Testis (tissue), 3 donors: ENCODE results near the gene NRXN3. TPM values are rescaled to one million over a fixed set of nuclear protein-coding genes. Genes with fewer than 3 reads are reported as not detected.

Source experiments
- DNase-seq: peaks from one replicate; pipeline ENCODE4 v3.0.0-alpha.2; 2019
- H3K27ac ChIP-seq, 2 donors: fragments of 200-600 bp; sonication (generic); one replicate each; pipeline ENCODE4 v1.5.1; 2019
- H3K27me3 ChIP-seq: fragments of 200-600 bp; sonication (generic); one replicate; pipeline ENCODE4 v1.5.1; 2019
- H3K36me3 ChIP-seq: fragments of 200-600 bp; sonication (generic); one replicate; pipeline ENCODE4 v1.5.1; 2017; ENCODE audit warnings: low read depth; ENCODE audit errors: missing control alignments
- H3K4me1 ChIP-seq: fragments of 200-600 bp; sonication (generic); one replicate; pipeline ENCODE4 v1.5.1; 2019
- H3K4me3 ChIP-seq, 2 donors: fragments of 200-600 bp; sonication (generic); one replicate each; pipeline ENCODE4 v1.5.1; 2017 to 2019
- H3K9me3 ChIP-seq: fragments of 200-600 bp; sonication (generic); one replicate; pipeline ENCODE4 v1.5.1; 2017
- POLR2A ChIP-seq: fragments of 450-650 bp; IDR thresholded peaks from one replicate; pipeline ENCODE4 v1.6.1; 2017; ENCODE audit warnings: antibody characterized with exemption, mild to moderate bottlenecking, moderate library complexity
- WGBS, 2 donors: methylation state at CpG; one replicate each; pipeline ENCODE4 v1.1.5; 2018; 5-methylcytosine and 5-hydroxymethylcytosine counted together
- intact Hi-C: fragments of 100-400 bp; cut with DNase I; formaldehyde crosslinking; loops from one replicate; pipeline ENCODE4 v1.15.1; 2023; ENCODE audit warnings: low total_unique reads
- polyA plus RNA-seq: library from polyadenylated mRNA; stranded (reverse); fragments of 350-450 nt; fragmentation: Illumina TruSeq; extraction: RNeasy Lipid Tissue Mini Kit (QIAGEN cat#74804); gene quantifications from one replicate; pipeline ENCODE4 v1.2.3, GENCODE V29; 2014; ENCODE audit warnings: low read depth, low replicate concordance; ENCODE audit not compliant: insufficient read depth
- total RNA-seq, 2 donors: library from RNA; depleted of rRNA; stranded (reverse); fragments of >200 nt; gene quantifications; one replicate each; pipeline ENCODE4 v1.2.3, GENCODE V29; 2016
- TF ChIP-seq, protein P1 (sequence below), 3 experiments: fragments of 450-650 bp in 2 of 3; fragments of 200-600 bp in 1 of 3; sonication (generic) in 1 of 3; IDR thresholded peaks; one replicate each; pipeline ENCODE4 v1.5.1; 2016 to 2019; ENCODE audit warnings: antibody characterized with exemption in 3 of 3, mild to moderate bottlenecking in 2 of 3, moderate library complexity in 1 of 3

Gene NRXN3
- total and polyA plus RNA-seq, 3 donors from 2014 or later = 3.5 to 8.0 (median 3.9) TPM

DNA sequence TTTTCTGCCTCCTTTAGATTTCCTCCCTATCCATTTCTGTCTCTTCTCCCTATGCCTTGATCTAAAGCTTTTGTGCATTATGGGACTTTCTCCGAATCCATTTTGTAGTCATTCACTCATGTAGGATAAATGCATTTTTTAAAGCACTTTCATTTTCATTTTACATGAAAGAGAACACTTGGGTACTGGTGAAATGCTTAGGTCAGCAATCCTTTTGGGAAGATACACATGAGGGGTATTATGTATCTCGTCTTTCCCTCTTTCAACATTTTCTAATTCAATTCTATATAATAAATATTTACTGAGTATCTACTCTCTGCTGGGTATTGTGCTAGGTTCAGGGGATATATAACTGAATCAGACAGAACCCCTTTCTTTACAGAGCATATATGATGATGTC, 577.6 kb downstream of the NRXN3 start:
- Histone ChIP-seq H3K9me3 (no peaks in the 10 kb centered on the region), H3K36me3 (no peaks in the 10 kb centered on the region), H3K27ac (no peak overlapping the region), H3K4me3 (no peak overlapping the region), H3K4me1 (no peaks in the 10 kb centered on the region), H3K27me3 (no peaks in the 10 kb centered on the region)
- DNase-seq = no peak
- TF ChIP-seq, protein P1, sequence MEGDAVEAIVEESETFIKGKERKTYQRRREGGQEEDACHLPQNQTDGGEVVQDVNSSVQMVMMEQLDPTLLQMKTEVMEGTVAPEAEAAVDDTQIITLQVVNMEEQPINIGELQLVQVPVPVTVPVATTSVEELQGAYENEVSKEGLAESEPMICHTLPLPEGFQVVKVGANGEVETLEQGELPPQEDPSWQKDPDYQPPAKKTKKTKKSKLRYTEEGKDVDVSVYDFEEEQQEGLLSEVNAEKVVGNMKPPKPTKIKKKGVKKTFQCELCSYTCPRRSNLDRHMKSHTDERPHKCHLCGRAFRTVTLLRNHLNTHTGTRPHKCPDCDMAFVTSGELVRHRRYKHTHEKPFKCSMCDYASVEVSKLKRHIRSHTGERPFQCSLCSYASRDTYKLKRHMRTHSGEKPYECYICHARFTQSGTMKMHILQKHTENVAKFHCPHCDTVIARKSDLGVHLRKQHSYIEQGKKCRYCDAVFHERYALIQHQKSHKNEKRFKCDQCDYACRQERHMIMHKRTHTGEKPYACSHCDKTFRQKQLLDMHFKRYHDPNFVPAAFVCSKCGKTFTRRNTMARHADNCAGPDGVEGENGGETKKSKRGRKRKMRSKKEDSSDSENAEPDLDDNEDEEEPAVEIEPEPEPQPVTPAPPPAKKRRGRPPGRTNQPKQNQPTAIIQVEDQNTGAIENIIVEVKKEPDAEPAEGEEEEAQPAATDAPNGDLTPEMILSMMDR (IDR thresholded peaks at IDR 0.05) = no peak
- TF ChIP-seq POLR2A = no peak
- intact Hi-C loops = no loop called here
- 86 to 88% methylated on average over 2 of the region's 2 CpGs for WGBS, 2 donors

DNA sequence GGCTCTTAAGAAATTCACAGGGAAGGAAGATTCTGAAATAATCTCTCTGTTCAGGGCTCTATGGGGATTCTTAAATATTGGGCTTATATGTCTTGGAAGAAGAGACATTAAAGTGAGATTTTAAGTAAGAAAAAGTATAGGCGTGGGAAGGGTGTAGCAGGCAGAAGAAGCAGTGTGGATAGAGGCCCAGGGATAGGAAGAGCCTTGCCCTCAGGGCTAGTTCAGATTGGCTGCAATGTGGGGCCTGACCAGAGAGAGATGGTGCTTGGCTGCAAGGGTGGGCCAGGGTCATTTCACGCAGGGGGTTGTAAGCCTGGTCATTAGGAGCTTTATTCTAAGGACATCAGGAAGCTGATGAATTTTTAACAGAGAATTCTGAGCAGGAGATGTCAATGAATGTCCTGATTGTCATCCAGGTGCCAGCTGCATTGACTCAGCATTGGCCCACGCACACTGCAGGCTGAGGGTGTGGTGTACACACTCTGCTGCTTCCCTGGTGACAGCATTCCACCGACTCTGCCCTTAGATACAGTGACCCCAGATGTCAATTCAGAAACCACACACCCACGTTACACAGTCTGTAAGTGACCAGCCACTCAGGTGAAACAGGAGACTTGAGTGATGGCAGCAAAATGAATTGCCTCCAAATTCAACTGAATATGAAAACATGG, 582.5 kb downstream of the NRXN3 start:
- no peaks in the 10 kb centered on the region for H3K27me3 ChIP-seq
- WGBS, 2 donors = 85 to 87% methylated on average over 5 of the region's 5 CpGs
- no peaks in the 10 kb centered on the region for H3K36me3 ChIP-seq
- intact Hi-C loops = no loop called here
- H3K9me3 ChIP-seq = no peaks in the 10 kb centered on the region
- H3K27ac ChIP-seq = no peak overlapping the region
- no peak overlapping the region for H3K4me3 ChIP-seq
- H3K4me1 ChIP-seq = no peaks in the 10 kb centered on the region
- no peak for TF ChIP-seq POLR2A
- TF ChIP-seq, protein P1 (IDR thresholded peaks at IDR 0.05) = no peak
- DNase-seq = no peak

DNA sequence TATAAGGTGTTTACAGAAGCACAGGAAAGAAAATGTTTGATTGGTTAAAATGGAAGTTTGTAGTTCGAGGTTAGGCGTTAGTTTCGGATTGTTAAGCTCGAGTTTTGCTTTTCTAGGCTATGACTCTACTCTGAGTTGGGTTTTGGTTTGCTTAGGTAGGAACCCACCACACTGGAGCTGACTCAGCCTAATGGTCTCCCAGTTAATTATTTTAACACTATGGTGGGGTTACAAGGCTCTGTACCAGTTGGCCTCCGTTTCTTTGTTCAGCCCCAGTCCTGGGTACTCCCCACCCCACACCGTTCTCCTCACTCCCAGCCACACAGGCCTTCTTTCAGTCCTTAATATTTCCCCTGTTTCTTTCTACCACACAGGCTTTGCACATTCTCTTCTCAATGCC, 583.9 kb downstream of the NRXN3 start:
- 86 to 95% methylated on average over 6 of the region's 6 CpGs for WGBS, 2 donors
- Histone ChIP-seq H3K36me3 (no peaks in the 10 kb centered on the region), H3K9me3 (no peaks in the 10 kb centered on the region), H3K27me3 (no peaks in the 10 kb centered on the region), H3K4me1 (no peaks in the 10 kb centered on the region), H3K4me3 (no peak overlapping the region), H3K27ac (no peak overlapping the region)
- no peak for DNase-seq
- intact Hi-C loops = no loop called here
- no peak for TF ChIP-seq POLR2A
- TF ChIP-seq, protein P1 (IDR thresholded peaks at IDR 0.05) = no peak

DNA sequence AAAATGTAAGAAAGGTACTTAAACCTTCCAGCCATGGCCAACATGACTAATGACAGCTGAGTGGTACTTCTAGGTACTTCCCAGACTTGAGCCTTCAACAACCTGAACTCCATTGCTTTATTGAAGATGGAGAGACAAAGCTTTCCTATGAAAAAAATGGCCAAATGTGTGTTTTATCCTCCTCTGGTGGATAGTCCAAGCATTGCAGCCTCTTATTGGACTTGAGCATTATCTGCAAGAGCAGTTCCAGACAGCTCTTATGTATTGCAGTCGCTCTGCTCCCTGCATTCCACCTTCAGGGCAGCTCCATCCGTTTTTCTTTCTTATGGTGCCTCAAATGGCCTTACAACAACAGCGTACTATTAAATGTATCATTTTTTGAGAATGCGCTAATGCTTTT, 588.2 kb downstream of the NRXN3 start:
- H3K4me1 ChIP-seq = no peaks in the 10 kb centered on the region
- WGBS, 2 donors = 71 to 79% methylated on average over 4 of the region's 4 CpGs
- H3K27ac ChIP-seq = no peak overlapping the region
- intact Hi-C loops = no loop called here
- no peaks in the 10 kb centered on the region for H3K36me3 ChIP-seq
- DNase-seq = peak; percentile 27
- no peak for TF ChIP-seq POLR2A
- TF ChIP-seq, protein P1 (IDR thresholded peaks at IDR 0.05) = peak; percentile 37 to 66 (median 55)
- H3K27me3 ChIP-seq = no peaks in the 10 kb centered on the region
- no peaks in the 10 kb centered on the region for H3K9me3 ChIP-seq
- no peak overlapping the region for H3K4me3 ChIP-seq

DNA sequence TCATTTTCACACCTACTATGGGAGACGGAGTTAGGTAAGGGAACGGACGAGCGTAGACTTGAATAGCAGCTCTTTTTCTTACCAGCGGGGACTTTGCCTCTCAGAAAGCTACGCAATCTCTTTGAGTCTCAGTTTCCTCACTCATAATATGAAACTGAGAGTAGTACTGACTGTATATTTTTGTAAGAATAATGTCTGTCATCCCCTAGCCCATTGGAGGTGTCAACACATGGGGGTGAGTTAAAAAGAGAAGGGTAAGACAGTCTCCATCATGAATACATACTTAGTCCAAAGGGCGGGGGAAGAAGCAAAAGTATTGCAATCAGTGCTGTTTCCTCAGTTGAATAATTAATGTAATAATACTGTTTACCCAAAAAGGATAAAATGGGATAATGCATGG, 592.2 kb downstream of the NRXN3 start:
- Histone ChIP-seq H3K4me3 (no peak overlapping the region), H3K27ac (no peak overlapping the region), H3K36me3 (no peaks in the 10 kb centered on the region), H3K27me3 (no peaks in the 10 kb centered on the region), H3K9me3 (no peaks in the 10 kb centered on the region), H3K4me1 (no peaks in the 10 kb centered on the region)
- no peak for DNase-seq
- intact Hi-C loops = no loop called here
- TF ChIP-seq POLR2A = no peak
- 93 to 94% methylated on average over 7 of the region's 7 CpGs for WGBS, 2 donors
